ENCODE results near the gene EPHA2. TPM values are rescaled to one million over a fixed set of nuclear protein-coding genes. Genes with fewer than 3 reads are reported as not detected.

EPHA2 gene
- polyA plus RNA-seq, 1 experiment, result 26.5 TPM

DNA sequence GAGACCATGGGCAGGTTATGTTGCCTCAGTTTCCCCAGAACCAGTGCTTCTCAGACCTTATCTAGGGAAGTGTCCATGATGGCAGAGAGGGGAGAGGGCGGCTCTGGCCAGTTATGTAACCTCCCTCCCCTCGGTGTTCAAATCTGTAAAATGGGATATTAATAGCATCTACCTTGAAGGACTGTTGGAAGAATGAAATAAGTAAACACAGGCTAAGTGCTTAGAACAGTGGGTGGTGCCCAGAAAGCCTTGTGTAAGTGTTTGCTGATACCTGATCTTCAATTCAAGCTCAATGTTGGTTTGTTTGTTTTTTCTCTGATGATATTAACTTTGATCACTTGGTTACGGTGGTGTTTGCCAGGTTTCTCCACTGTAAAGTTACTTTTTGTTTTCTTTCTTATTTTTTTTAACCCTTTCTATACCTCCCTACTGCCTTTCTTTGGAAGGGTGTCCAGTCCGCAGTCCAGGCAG is 34.9 kb downstream of the EPHA2 start:
- POLR2A ChIA-PET, result no interaction called here

DNA sequence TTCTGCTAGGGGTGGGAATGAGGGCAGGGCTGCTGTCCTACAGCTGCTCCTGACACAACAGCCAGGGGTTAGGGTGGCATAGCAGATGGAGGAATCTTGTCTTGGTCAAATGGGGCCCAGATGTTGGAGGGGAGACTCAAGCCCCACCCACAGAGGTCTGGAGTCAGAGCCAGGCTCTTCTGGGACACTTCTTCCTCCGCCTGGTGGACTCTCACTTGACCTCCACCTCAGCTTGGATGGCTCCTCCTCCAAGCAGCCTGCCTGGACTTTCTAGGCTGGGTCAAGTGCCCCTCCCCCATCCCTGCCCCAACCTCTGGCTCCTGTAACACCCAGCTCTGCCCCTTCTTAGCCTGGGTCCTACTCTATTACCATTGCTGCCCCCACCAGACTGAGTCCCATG is 35.5 kb downstream of the EPHA2 start:
- CTCF ChIA-PET, result interaction anchor here (1.4 to 2.8 kb wide), 3 partner anchors 30 to 42 kb away, joined by 5 to 13 read pairs (median 8); no protein-coding TSS in a partner anchor

More for the DNA sequence above, 34.9 kb downstream of the EPHA2 start:
- DNase-seq (ENCODE audit: low read depth), result no peak
- no peaks in the 10 kb centered on the region for H3K27me3 ChIP-seq (ENCODE audit: control insufficient read depth, insufficient read depth, low read length)
- TF ChIP-seq, protein P1, sequence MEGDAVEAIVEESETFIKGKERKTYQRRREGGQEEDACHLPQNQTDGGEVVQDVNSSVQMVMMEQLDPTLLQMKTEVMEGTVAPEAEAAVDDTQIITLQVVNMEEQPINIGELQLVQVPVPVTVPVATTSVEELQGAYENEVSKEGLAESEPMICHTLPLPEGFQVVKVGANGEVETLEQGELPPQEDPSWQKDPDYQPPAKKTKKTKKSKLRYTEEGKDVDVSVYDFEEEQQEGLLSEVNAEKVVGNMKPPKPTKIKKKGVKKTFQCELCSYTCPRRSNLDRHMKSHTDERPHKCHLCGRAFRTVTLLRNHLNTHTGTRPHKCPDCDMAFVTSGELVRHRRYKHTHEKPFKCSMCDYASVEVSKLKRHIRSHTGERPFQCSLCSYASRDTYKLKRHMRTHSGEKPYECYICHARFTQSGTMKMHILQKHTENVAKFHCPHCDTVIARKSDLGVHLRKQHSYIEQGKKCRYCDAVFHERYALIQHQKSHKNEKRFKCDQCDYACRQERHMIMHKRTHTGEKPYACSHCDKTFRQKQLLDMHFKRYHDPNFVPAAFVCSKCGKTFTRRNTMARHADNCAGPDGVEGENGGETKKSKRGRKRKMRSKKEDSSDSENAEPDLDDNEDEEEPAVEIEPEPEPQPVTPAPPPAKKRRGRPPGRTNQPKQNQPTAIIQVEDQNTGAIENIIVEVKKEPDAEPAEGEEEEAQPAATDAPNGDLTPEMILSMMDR (IDR thresholded peaks at IDR 0.05; ENCODE audit: insufficient read depth, low read depth, low read length), result no peak
- H3K36me3 ChIP-seq (ENCODE audit: control insufficient read depth, insufficient read depth, low read length), result peaks cover 10% of the 10 kb centered on the region
- H3K4me3 ChIP-seq (ENCODE audit: low read depth, low read length), result no peak overlapping the region
- CTCF ChIA-PET, result interaction anchor here (1.1 to 2.8 kb wide), 4 partner anchors 30 to 116 kb away, joined by 3 to 13 read pairs (median 5); no protein-coding TSS in a partner anchor

DNA sequence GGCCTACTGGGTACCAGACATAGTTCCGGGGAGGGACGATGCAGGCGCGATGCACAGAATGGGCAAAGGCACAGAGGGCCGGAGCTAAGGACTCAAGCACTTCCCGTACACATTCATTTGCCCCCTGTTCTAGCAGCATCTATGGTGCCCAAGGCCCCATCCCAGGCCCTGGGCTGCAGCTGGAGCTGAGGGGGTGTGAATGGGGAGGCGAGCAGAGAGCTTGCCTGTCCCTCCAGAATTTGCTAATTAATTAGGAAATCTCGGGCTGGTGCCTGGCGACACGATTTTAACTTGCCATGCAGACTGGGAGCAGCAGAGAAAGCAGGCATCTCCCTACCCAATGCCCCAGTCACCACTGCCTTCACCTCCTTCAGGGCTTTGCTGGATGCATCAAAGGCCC is 35.9 kb downstream of the EPHA2 start:
- no peak for DNase-seq (ENCODE audit: low read depth)
- Histone ChIP-seq H3K4me3 (ENCODE audit: low read depth, low read length) (no peak overlapping the region), H3K27me3 (ENCODE audit: control insufficient read depth, insufficient read depth, low read length) (no peaks in the 10 kb centered on the region), H3K36me3 (ENCODE audit: control insufficient read depth, insufficient read depth, low read length) (peaks cover 6% of the 10 kb centered on the region)
- TF ChIP-seq, protein P1 (IDR thresholded peaks at IDR 0.05; ENCODE audit: insufficient read depth, low read depth, low read length), result no peak
- POLR2A ChIA-PET, result no interaction called here
- CTCF ChIA-PET, result interaction anchor here (1.4 kb wide), 1 partner anchor 37 kb away, joined by 8 read pairs; no protein-coding TSS in a partner anchor

More for the DNA sequence above, 35.5 kb downstream of the EPHA2 start:
- TF ChIP-seq, protein P1 (IDR thresholded peaks at IDR 0.05; ENCODE audit: insufficient read depth, low read depth, low read length), result no peak
- POLR2A ChIA-PET, result no interaction called here
- H3K27me3 ChIP-seq (ENCODE audit: control insufficient read depth, insufficient read depth, low read length), result no peaks in the 10 kb centered on the region
- peaks cover 8% of the 10 kb centered on the region for H3K36me3 ChIP-seq (ENCODE audit: control insufficient read depth, insufficient read depth, low read length)
- H3K4me3 ChIP-seq (ENCODE audit: low read depth, low read length), result no peak overlapping the region
- no peak for DNase-seq (ENCODE audit: low read depth)

DNA sequence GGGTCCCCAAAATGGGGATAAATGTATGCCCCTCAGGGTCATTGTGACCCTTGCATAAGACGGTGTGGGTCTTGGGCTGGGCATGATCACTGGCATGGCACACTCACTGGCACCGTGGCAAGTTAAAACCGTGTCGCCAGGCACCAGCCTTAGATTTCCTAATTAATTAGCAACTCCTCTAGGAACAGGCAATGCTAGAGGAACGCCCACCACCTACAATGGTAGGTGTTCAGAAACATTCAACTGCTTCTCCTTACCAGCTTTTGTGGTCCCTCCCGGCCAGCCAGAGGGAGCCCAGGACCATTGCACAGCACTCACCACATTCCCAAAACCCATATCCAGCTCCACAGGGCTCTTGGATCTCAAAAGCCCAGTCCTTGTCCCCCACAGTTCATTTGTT is 36.4 kb downstream of the EPHA2 start:
- TF ChIP-seq, protein P1 (IDR thresholded peaks at IDR 0.05; ENCODE audit: insufficient read depth, low read depth, low read length), result no peak
- Histone ChIP-seq H3K4me3 (ENCODE audit: low read depth, low read length) (no peak overlapping the region), H3K36me3 (ENCODE audit: control insufficient read depth, insufficient read depth, low read length) (peaks cover 3% of the 10 kb centered on the region), H3K27me3 (ENCODE audit: control insufficient read depth, insufficient read depth, low read length) (no peaks in the 10 kb centered on the region)
- ChIA-PET POLR2A (no interaction called here), CTCF (interaction anchor here (1.4 kb wide), 1 partner anchor 37 kb away, joined by 8 read pairs; no protein-coding TSS in a partner anchor)
- DNase-seq (ENCODE audit: low read depth), result no peak

GRCh38 chr1:16118706-16119105 is 37.2 kb downstream of the EPHA2 start:
- no peak for DNase-seq (ENCODE audit: low read depth)
- Histone ChIP-seq H3K27me3 (ENCODE audit: control insufficient read depth, insufficient read depth, low read length) (no peaks in the 10 kb centered on the region), H3K4me3 (ENCODE audit: low read depth, low read length) (no peak overlapping the region), H3K36me3 (ENCODE audit: control insufficient read depth, insufficient read depth, low read length) (peaks cover 1% of the 10 kb centered on the region)
- TF ChIP-seq, protein P1 (IDR thresholded peaks at IDR 0.05; ENCODE audit: insufficient read depth, low read depth, low read length), result no peak
- ChIA-PET CTCF (no interaction called here), POLR2A (no interaction called here)

Data from BJ (cell line).